Measurements from ENCODE around the gene CCL11. TPM values are rescaled to one million over a fixed set of nuclear protein-coding genes. Genes with fewer than 3 reads are reported as not detected.

Gene CCL11
- total RNA-seq, 1 donor from 2014 or later: not detected

- Histone ChIP-seq H4K20me1 (ENCODE audit: low read depth) (no peaks in the 10 kb centered on the region), H3K27ac (no peak overlapping the region), H3K4me2 (no peak overlapping the region), H3K27me3 (no peaks in the 10 kb centered on the region), H3K9ac (no peak overlapping the region), H3K36me3 (no peaks in the 10 kb centered on the region), H3K9me3 (ENCODE audit: low read depth) (no peaks in the 10 kb centered on the region), H3F3A (ENCODE audit: low read depth) (no peaks in the 10 kb centered on the region), H3K79me2 (ENCODE audit: low read depth) (no peaks in the 10 kb centered on the region), H3K4me1 (no peaks in the 10 kb centered on the region), H3K4me3 (no peak overlapping the region), H2AFZ (replicated peaks) (no peak overlapping the region)
- TF ChIP-seq EZH2phosphoT487 (IDR thresholded peaks at IDR 0.05): no peak
- peaks cover 24% of the 10 kb centered on the region for H3K4me1 Mint-ChIP-seq
- H3K36me3 Mint-ChIP-seq: no peaks in the 10 kb centered on the region
- no peaks in the 10 kb centered on the region for H3K9me3 Mint-ChIP-seq
- DNase-seq (ENCODE audit: low spot score): no peak
- H3K4me3 Mint-ChIP-seq: no peak overlapping the region
- no peak overlapping the region for H3K27ac Mint-ChIP-seq
- H3K27me3 Mint-ChIP-seq (ENCODE audit: insufficient read depth, low read depth): peaks cover 4% of the 10 kb centered on the region
Measured at GRCh38 chr17:34249061-34249460, 36.5 kb upstream of the CCL11 start.

GRCh38 chr17:34249478-34249877, 36.1 kb upstream of the CCL11 start:
- peaks cover 28% of the 10 kb centered on the region for H3K4me1 Mint-ChIP-seq
- H3K27ac Mint-ChIP-seq: no peak overlapping the region
- Histone ChIP-seq H3K79me2 (ENCODE audit: low read depth) (no peaks in the 10 kb centered on the region), H3F3A (ENCODE audit: low read depth) (peaks cover 4% of the 10 kb centered on the region), H3K27me3 (no peaks in the 10 kb centered on the region), H3K4me2 (no peak overlapping the region), H3K27ac (no peak overlapping the region), H4K20me1 (ENCODE audit: low read depth) (no peaks in the 10 kb centered on the region), H2AFZ (replicated peaks) (no peak overlapping the region), H3K9me3 (ENCODE audit: low read depth) (no peaks in the 10 kb centered on the region), H3K9ac (no peak overlapping the region), H3K4me1 (peaks cover 2% of the 10 kb centered on the region), H3K4me3 (no peak overlapping the region), H3K36me3 (no peaks in the 10 kb centered on the region)
- H3K4me3 Mint-ChIP-seq: no peak overlapping the region
- TF ChIP-seq EZH2phosphoT487 (IDR thresholded peaks at IDR 0.05) (no peak), EZH2 (IDR thresholded peaks at IDR 0.05) (no peak), CTCF (IDR thresholded peaks at IDR 0.05) (no peak)
- H3K36me3 Mint-ChIP-seq: no peaks in the 10 kb centered on the region
- no peaks in the 10 kb centered on the region for H3K9me3 Mint-ChIP-seq
- peaks cover 4% of the 10 kb centered on the region for H3K27me3 Mint-ChIP-seq (ENCODE audit: insufficient read depth, low read depth)
- DNase-seq (ENCODE audit: low spot score): no peak

- Histone ChIP-seq H3K79me2 (ENCODE audit: low read depth) (no peaks in the 10 kb centered on the region), H3K9ac (no peak overlapping the region), H3K4me2 (no peak overlapping the region), H3K9me3 (ENCODE audit: low read depth) (no peaks in the 10 kb centered on the region), H3K27ac (no peak overlapping the region), H3K4me1 (peaks cover 13% of the 10 kb centered on the region), H4K20me1 (ENCODE audit: low read depth) (no peaks in the 10 kb centered on the region), H3K4me3 (no peak overlapping the region), H3F3A (ENCODE audit: low read depth) (peaks cover 16% of the 10 kb centered on the region), H2AFZ (replicated peaks) (no peak overlapping the region), H3K27me3 (no peaks in the 10 kb centered on the region), H3K36me3 (no peaks in the 10 kb centered on the region)
- Mint-ChIP-seq H3K9me3 (no peaks in the 10 kb centered on the region), H3K27me3 (ENCODE audit: insufficient read depth, low read depth) (peaks cover 4% of the 10 kb centered on the region), H3K4me3 (no peak overlapping the region), H3K36me3 (no peaks in the 10 kb centered on the region), H3K27ac (peak overlapping the region; percentile 15), H3K4me1 (peaks cover 41% of the 10 kb centered on the region)
- no peak for DNase-seq (ENCODE audit: low spot score)
- TF ChIP-seq EZH2 (IDR thresholded peaks at IDR 0.05) (no peak), CTCF (IDR thresholded peaks at IDR 0.05) (no peak), EZH2phosphoT487 (IDR thresholded peaks at IDR 0.05) (no peak)
Measured at GRCh38 chr17:34251186-34251585, 34.4 kb upstream of the CCL11 start.

- Mint-ChIP-seq H3K9me3 (no peaks in the 10 kb centered on the region), H3K4me1 (peaks cover 41% of the 10 kb centered on the region)
Measured at GRCh38 chr17:34252095-34252443, 33.5 kb upstream of the CCL11 start.

More at GRCh38 chr17:34252095-34252443, 33.5 kb upstream of the CCL11 start:
- no peaks in the 10 kb centered on the region for H3K27me3 ChIP-seq
- no peak overlapping the region for H3K4me3 ChIP-seq
- no peaks in the 10 kb centered on the region for H3K36me3 Mint-ChIP-seq
- H3K27ac Mint-ChIP-seq: no peak overlapping the region
- H3K4me1 ChIP-seq: peaks cover 13% of the 10 kb centered on the region
- H3K79me2 ChIP-seq (ENCODE audit: low read depth): no peaks in the 10 kb centered on the region
- H3F3A ChIP-seq (ENCODE audit: low read depth): peaks cover 16% of the 10 kb centered on the region
- H3K4me3 Mint-ChIP-seq: no peak overlapping the region
- TF ChIP-seq EZH2 (IDR thresholded peaks at IDR 0.05): no peak
- no peak for TF ChIP-seq CTCF (IDR thresholded peaks at IDR 0.05)
- no peak for TF ChIP-seq EZH2phosphoT487 (IDR thresholded peaks at IDR 0.05)
- no peak overlapping the region for H3K27ac ChIP-seq
- H3K9me3 ChIP-seq (ENCODE audit: low read depth): no peaks in the 10 kb centered on the region
- H3K27me3 Mint-ChIP-seq (ENCODE audit: insufficient read depth, low read depth): peaks cover 5% of the 10 kb centered on the region
- H3K4me2 ChIP-seq: no peak overlapping the region
- H3K9ac ChIP-seq: no peak overlapping the region
- H4K20me1 ChIP-seq (ENCODE audit: low read depth): no peaks in the 10 kb centered on the region
- DNase-seq (ENCODE audit: low spot score): no peak
- no peak overlapping the region for H2AFZ ChIP-seq (replicated peaks)
- H3K36me3 ChIP-seq: no peaks in the 10 kb centered on the region
